HUES48 (cell line): ENCODE data around the gene FAM184B.
A peak's percentile ranks its signal among the peaks of the same experiment; 100 is the strongest.

Experiments used
- H3K27ac ChIP-seq: one replicate; pipeline ENCODE4 v1.7.0; 2013; ENCODE audit warnings: low read depth, low read length, inconsistent platforms
- H3K27me3 ChIP-seq: 2 replicates; pipeline ENCODE4 v1.6.1; 2013; ENCODE audit warnings: mild to moderate bottlenecking, low read length; ENCODE audit not compliant: control insufficient read depth, insufficient read depth
- H3K36me3 ChIP-seq: 2 replicates; pipeline ENCODE4 v1.6.1; 2013; ENCODE audit warnings: low read length; ENCODE audit not compliant: control insufficient read depth, insufficient read depth
- H3K4me1 ChIP-seq: 2 replicates; pipeline ENCODE4 v1.6.1; 2013; ENCODE audit warnings: mild to moderate bottlenecking, low read length; ENCODE audit not compliant: control insufficient read depth, insufficient read depth
- H3K4me3 ChIP-seq: 2 replicates; pipeline ENCODE4 v1.5.1; 2013; ENCODE audit warnings: mild to moderate bottlenecking, low read depth, low read length
- H3K9ac ChIP-seq: 2 replicates; pipeline ENCODE4 v1.6.1; 2013; ENCODE audit warnings: mild to moderate bottlenecking, low read depth, low read length, moderate library complexity
- H3K9me3 ChIP-seq: 2 replicates; pipeline ENCODE4 v1.6.1; 2013; ENCODE audit warnings: low read length; ENCODE audit not compliant: control insufficient read depth, insufficient read depth

FAM184B gene

DNA sequence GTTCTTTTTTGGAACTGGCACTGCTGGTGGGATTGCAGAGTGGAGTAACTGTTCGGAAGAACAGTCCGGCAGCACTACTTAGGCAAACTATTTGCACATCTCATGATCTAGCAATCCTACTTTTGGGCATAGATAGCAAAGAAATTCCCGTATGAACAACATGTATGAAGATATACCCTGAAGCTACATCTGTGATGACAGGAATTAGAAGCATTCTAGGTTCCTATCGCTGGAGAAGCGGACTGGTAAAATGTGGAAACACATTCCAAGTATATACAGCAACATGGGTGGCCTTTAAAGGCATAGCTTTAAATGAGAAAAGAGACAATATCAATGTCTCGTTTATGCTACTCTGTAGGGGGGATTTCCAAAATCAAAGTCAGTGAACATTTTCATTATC, 26.0 kb upstream of the FAM184B start:
- H3K4me1 ChIP-seq = peaks cover 29% of the 10 kb centered on the region
- H3K4me3 ChIP-seq = peak overlapping the region; percentile 37; the same call in 1 of the 2 replicates
- no peaks in the 10 kb centered on the region for H3K9me3 ChIP-seq
- peaks cover 55% of the 10 kb centered on the region for H3K36me3 ChIP-seq
- no peak overlapping the region for H3K27ac ChIP-seq
- no peak overlapping the region for H3K9ac ChIP-seq
- H3K27me3 ChIP-seq = no peaks in the 10 kb centered on the region

DNA sequence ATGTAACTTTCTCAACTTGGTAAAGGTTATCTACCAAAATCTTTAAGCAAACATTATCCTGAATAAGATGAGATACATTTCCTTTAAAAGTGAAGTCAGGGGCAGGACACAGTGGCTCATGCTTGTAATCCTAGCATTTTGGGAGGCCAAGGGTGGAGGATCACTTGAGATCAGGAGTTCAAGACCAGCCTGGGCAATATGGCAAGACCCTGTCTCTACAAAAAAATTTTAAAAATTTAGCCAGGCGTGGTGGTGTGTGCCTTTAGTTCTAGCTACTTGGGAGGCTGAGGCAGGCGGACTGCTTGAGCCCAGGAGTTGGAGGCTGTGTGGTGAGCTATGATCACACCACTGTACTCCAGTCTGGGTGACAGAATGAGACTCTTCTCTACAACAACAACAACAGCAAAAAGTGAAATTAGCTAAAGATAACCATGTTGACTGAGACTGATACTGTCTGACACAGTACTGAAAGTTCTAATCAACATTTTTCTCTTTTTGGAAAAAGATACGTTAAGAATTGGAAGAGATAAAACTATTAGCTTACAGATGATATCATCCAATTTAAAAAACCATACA, 24.2 kb upstream of the FAM184B start:
- Histone ChIP-seq H3K36me3 (peaks cover 68% of the 10 kb centered on the region), H3K9ac (no peak overlapping the region), H3K9me3 (no peaks in the 10 kb centered on the region), H3K27me3 (no peaks in the 10 kb centered on the region), H3K27ac (no peak overlapping the region), H3K4me1 (peaks cover 24% of the 10 kb centered on the region), H3K4me3 (no peak overlapping the region)

- no peak overlapping the region for H3K4me3 ChIP-seq
- H3K27ac ChIP-seq = no peak overlapping the region
- H3K36me3 ChIP-seq = peaks cover 33% of the 10 kb centered on the region
These were observed 16.4 kb upstream of the FAM184B start for GRCh38 chr4:17797808-17798207.

DNA sequence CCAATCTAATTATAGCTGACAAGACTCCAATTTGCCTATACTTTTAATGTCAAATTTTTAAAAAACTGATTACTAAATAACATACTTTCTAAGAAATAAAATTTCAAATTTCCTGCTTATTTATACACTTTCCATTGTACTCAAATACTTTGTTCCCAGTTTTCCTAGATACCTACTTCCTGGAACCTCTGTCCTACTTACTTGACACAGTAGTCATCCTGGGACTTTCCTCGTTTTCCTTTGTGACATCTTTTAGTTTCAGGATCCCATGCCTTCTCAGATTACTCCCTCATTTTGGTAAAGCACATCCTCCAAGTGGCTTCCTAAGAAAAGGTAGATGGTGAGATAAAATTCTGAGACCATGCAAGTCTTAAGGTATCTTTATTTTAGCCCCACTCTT, 13.3 kb upstream of the FAM184B start:
- H3K27ac ChIP-seq = no peak overlapping the region
- H3K4me1 ChIP-seq = no peaks in the 10 kb centered on the region
- H3K27me3 ChIP-seq = no peaks in the 10 kb centered on the region
- peaks cover 11% of the 10 kb centered on the region for H3K36me3 ChIP-seq
- no peak overlapping the region for H3K4me3 ChIP-seq
- no peaks in the 10 kb centered on the region for H3K9me3 ChIP-seq
- no peak overlapping the region for H3K9ac ChIP-seq

More at GRCh38 chr4:17797808-17798207, 16.4 kb upstream of the FAM184B start:
- Histone ChIP-seq H3K4me1 (no peaks in the 10 kb centered on the region), H3K9ac (no peak overlapping the region), H3K9me3 (no peaks in the 10 kb centered on the region), H3K27me3 (no peaks in the 10 kb centered on the region)

- H3K9ac ChIP-seq = no peak overlapping the region
- no peak overlapping the region for H3K4me3 ChIP-seq
- no peaks in the 10 kb centered on the region for H3K4me1 ChIP-seq
- H3K27me3 ChIP-seq = no peaks in the 10 kb centered on the region
- H3K27ac ChIP-seq = no peak overlapping the region
- H3K9me3 ChIP-seq = no peaks in the 10 kb centered on the region
- 0 out of 2 replicates have a peak, but pooled peaks cover 2% of the 10 kb centered on the region for H3K36me3 ChIP-seq
These were observed 7.5 kb upstream of the FAM184B start for GRCh38 chr4:17788956-17789355.

DNA sequence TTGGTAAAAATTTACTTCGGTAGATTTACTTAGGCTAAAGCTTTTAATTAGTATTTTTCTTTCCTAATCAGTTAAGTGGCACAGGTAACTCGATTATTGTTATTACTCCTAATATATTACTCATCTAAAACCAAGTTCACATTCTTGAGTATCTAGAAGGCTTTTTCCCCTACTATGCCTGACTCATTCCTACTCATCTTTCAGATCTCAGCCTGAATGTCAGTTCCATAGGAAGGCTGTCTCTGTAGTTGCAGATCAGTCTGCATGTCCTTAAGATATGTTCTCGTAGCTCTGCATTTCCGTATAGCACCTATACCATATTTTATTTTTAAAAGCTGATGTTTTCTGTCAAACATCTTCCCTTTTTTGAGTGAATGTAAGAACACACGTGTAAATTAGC, 5.9 kb upstream of the FAM184B start:
- Histone ChIP-seq H3K9me3 (no peaks in the 10 kb centered on the region), H3K27ac (no peak overlapping the region), H3K9ac (no peak overlapping the region), H3K27me3 (peaks cover 12% of the 10 kb centered on the region), H3K4me1 (no peaks in the 10 kb centered on the region), H3K36me3 (no peaks in the 10 kb centered on the region), H3K4me3 (no peak overlapping the region)

GRCh38 chr4:17786567-17786966, 5.1 kb upstream of the FAM184B start:
- Histone ChIP-seq H3K9ac (no peak overlapping the region), H3K27me3 (peaks cover 19% of the 10 kb centered on the region), H3K27ac (no peak overlapping the region), H3K36me3 (no peaks in the 10 kb centered on the region), H3K4me3 (no peak overlapping the region), H3K9me3 (no peaks in the 10 kb centered on the region), H3K4me1 (peaks cover 4% of the 10 kb centered on the region; the same call in 1 of the 2 replicates)

DNA sequence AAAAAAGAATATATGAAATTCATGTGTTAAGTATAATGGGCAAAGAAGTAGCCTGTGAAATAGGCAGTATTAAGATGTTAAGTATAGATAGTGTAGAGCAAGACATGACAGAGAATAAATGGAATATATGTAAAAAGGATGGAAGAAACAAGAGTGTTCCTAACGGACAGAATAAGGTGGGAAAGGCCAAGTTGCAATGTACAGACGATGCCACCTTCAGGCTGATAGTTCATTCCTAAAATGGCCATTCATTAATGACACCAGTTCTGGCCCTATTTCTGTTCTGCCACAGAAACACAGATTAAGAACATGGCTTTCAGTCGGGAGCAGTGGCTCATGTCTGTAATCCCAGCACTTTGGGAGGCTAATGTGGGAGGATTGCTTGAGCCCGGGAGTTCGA, 4.4 kb upstream of the FAM184B start:
- peaks cover 26% of the 10 kb centered on the region for H3K27me3 ChIP-seq
- H3K9me3 ChIP-seq = no peaks in the 10 kb centered on the region
- peaks cover 4% of the 10 kb centered on the region; the same call in 1 of the 2 replicates for H3K4me1 ChIP-seq
- H3K36me3 ChIP-seq = no peaks in the 10 kb centered on the region
- H3K9ac ChIP-seq = no peak overlapping the region
- H3K27ac ChIP-seq = no peak overlapping the region
- no peak overlapping the region for H3K4me3 ChIP-seq

- H3K4me3 ChIP-seq = peak overlapping the region; percentile 58
- H3K27me3 ChIP-seq = peaks cover 54% of the 10 kb centered on the region
- no peaks in the 10 kb centered on the region for H3K9me3 ChIP-seq
- no peaks in the 10 kb centered on the region for H3K36me3 ChIP-seq
- H3K9ac ChIP-seq = no peak overlapping the region
- no peak overlapping the region for H3K27ac ChIP-seq
- H3K4me1 ChIP-seq = peaks cover 14% of the 10 kb centered on the region
These were observed 721 bp downstream of the FAM184B start for GRCh38 chr4:17780501-17781299.

- H3K4me3 ChIP-seq = no peak overlapping the region
- no peaks in the 10 kb centered on the region for H3K36me3 ChIP-seq
- H3K9ac ChIP-seq = no peak overlapping the region
- no peaks in the 10 kb centered on the region for H3K9me3 ChIP-seq
- H3K27ac ChIP-seq = no peak overlapping the region
- H3K27me3 ChIP-seq = peaks cover 53% of the 10 kb centered on the region
- peaks cover 14% of the 10 kb centered on the region for H3K4me1 ChIP-seq
These were observed 3.0 kb downstream of the FAM184B start for GRCh38 chr4:17778431-17778830.

- Histone ChIP-seq H3K4me1 (no peaks in the 10 kb centered on the region), H3K27ac (no peak overlapping the region), H3K4me3 (no peak overlapping the region), H3K9ac (no peak overlapping the region), H3K27me3 (0 out of 2 replicates have a peak, but pooled peaks cover 1% of the 10 kb centered on the region), H3K36me3 (no peaks in the 10 kb centered on the region), H3K9me3 (no peaks in the 10 kb centered on the region)
These were observed 8.2 kb downstream of the FAM184B start for GRCh38 chr4:17773135-17773698.
